Measurements from ENCODE around the gene STOM. TPM values are rescaled to one million over a fixed set of nuclear protein-coding genes. Genes with fewer than 3 reads are reported as not detected.

Gene STOM
- total RNA-seq, 1 experiment from 2014 or later = 33.1 TPM

DNA sequence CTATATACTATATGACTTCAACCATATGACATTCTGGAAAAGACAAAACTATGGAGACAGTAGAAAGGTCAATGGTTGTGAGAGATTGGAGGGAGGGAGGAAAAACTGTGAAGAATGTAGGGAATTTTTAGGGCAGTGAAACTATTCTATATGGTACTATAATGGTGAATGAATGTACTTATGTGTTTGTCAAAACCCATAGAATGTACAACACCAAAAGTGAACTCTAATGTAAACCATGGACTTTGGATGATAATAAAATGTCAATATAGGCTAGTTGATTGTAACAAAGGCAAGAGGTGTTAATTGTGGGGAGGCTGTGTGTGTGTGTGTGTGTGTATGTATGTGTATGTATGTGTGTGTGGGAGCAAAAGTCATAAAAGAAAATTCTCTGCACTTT, 10.8 kb upstream of the STOM start:
- peaks cover 19% of the 10 kb centered on the region for H3K9me3 Mint-ChIP-seq (ENCODE audit: unreplicated experiment)
- no peaks in the 10 kb centered on the region for H3K36me3 ChIP-seq (ENCODE audit: control insufficient read depth, insufficient read depth, low read length)
- peak overlapping the region; percentile 49 for H3K4me3 Mint-ChIP-seq (ENCODE audit: unreplicated experiment)
- H3K27me3 ChIP-seq (replicated peaks; ENCODE audit: control insufficient read depth, insufficient read depth, low read length) = no peaks in the 10 kb centered on the region
- no peaks in the 10 kb centered on the region for H3K36me3 Mint-ChIP-seq (ENCODE audit: insufficient read depth, unreplicated experiment)
- H3K27me3 Mint-ChIP-seq (ENCODE audit: insufficient read depth, unreplicated experiment) = no peaks in the 10 kb centered on the region
- H3K27ac Mint-ChIP-seq (ENCODE audit: unreplicated experiment) = peak overlapping the region; percentile 84
- POLR2A ChIA-PET = no interaction called here
- no peaks in the 10 kb centered on the region; the same call in 1 of the 2 replicates for H3K9me3 ChIP-seq
- TF ChIP-seq, protein P1, sequence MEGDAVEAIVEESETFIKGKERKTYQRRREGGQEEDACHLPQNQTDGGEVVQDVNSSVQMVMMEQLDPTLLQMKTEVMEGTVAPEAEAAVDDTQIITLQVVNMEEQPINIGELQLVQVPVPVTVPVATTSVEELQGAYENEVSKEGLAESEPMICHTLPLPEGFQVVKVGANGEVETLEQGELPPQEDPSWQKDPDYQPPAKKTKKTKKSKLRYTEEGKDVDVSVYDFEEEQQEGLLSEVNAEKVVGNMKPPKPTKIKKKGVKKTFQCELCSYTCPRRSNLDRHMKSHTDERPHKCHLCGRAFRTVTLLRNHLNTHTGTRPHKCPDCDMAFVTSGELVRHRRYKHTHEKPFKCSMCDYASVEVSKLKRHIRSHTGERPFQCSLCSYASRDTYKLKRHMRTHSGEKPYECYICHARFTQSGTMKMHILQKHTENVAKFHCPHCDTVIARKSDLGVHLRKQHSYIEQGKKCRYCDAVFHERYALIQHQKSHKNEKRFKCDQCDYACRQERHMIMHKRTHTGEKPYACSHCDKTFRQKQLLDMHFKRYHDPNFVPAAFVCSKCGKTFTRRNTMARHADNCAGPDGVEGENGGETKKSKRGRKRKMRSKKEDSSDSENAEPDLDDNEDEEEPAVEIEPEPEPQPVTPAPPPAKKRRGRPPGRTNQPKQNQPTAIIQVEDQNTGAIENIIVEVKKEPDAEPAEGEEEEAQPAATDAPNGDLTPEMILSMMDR (IDR thresholded peaks at IDR 0.05; ENCODE audit: insufficient read depth in 1 of 2, low read depth in 1 of 2, low read length in 1 of 2, severe bottlenecking in 1 of 2, unreplicated experiment in 1 of 2) = no peak
- DNase-seq = peak; percentile 36 to 64
- H3K4me1 Mint-ChIP-seq (ENCODE audit: low read depth, unreplicated experiment) = peaks cover 10% of the 10 kb centered on the region
- no peak overlapping the region for H3K4me3 ChIP-seq (ENCODE audit: low read depth, low read length)
- intact Hi-C loops (cut with micrococcal nuclease; ENCODE audit: unreplicated experiment) = no loop called here
- CTCF ChIA-PET = interaction anchor here (1.0 kb wide), 1 partner anchor 63 kb away, joined by 4 read pairs; no protein-coding TSS in a partner anchor
- BruUV-seq (replicated peaks) = no TSS peak
- peaks cover 26% of the 10 kb centered on the region for H3K4me1 ChIP-seq

DNA sequence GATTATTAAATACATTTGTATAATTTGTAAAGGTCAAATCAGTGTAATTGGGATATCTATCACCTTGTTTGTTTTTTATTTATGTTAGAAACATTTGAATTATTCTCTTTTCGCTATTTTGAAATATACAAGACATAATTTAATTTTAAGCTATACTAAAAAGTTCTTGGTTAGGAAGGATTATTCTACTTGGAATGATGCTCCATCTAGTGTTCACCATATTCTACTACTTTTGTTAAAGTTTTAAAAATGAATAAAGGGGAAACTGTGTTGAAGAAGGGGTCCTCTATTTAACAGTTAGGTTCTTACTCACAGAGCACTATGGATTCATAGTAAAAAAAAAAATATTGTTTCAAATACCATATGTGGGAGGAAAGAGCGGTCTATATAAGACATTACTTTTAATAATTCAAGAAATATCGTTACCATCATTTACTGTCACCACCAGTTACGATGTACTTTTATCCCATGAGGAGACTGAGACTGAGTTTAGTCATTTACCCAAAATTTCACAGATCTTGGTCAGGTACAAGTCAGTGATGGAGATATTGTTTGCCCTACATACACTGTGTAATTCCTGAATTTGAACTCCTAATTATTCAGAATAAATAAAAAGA, 6.3 kb upstream of the STOM start:
- DNase-seq = no peak
- POLR2A ChIA-PET = no interaction called here
- no TSS peak for BruUV-seq (replicated peaks)
- Mint-ChIP-seq H3K27ac (ENCODE audit: unreplicated experiment) (no peak overlapping the region), H3K27me3 (ENCODE audit: insufficient read depth, unreplicated experiment) (no peaks in the 10 kb centered on the region), H3K4me3 (ENCODE audit: unreplicated experiment) (no peak overlapping the region), H3K4me1 (ENCODE audit: low read depth, unreplicated experiment) (peaks cover 30% of the 10 kb centered on the region), H3K9me3 (ENCODE audit: unreplicated experiment) (peaks cover 19% of the 10 kb centered on the region), H3K36me3 (ENCODE audit: insufficient read depth, unreplicated experiment) (no peaks in the 10 kb centered on the region)
- TF ChIP-seq, protein P1 (IDR thresholded peaks at IDR 0.05; ENCODE audit: insufficient read depth in 1 of 2, low read depth in 1 of 2, low read length in 1 of 2, severe bottlenecking in 1 of 2, unreplicated experiment in 1 of 2) = peak in 1 of 2 experiments; percentile 28
- Histone ChIP-seq H3K27me3 (replicated peaks; ENCODE audit: control insufficient read depth, insufficient read depth, low read length) (no peaks in the 10 kb centered on the region), H3K4me3 (ENCODE audit: low read depth, low read length) (no peak overlapping the region), H3K4me1 (peaks cover 36% of the 10 kb centered on the region), H3K36me3 (ENCODE audit: control insufficient read depth, insufficient read depth, low read length) (no peaks in the 10 kb centered on the region), H3K9me3 (no peaks in the 10 kb centered on the region; the same call in 1 of the 2 replicates)
- CTCF ChIA-PET = interaction anchor here (0.6 to 1.6 kb wide), 4 partner anchors 23 to 98 kb away, joined by 3 to 9 read pairs (median 6); no protein-coding TSS in a partner anchor
- intact Hi-C loops (cut with micrococcal nuclease; ENCODE audit: unreplicated experiment) = loop anchor here (1.0 to 5.0 kb wide), 3 partner anchors 24 to 164 kb away; no protein-coding TSS in a partner anchor

DNA sequence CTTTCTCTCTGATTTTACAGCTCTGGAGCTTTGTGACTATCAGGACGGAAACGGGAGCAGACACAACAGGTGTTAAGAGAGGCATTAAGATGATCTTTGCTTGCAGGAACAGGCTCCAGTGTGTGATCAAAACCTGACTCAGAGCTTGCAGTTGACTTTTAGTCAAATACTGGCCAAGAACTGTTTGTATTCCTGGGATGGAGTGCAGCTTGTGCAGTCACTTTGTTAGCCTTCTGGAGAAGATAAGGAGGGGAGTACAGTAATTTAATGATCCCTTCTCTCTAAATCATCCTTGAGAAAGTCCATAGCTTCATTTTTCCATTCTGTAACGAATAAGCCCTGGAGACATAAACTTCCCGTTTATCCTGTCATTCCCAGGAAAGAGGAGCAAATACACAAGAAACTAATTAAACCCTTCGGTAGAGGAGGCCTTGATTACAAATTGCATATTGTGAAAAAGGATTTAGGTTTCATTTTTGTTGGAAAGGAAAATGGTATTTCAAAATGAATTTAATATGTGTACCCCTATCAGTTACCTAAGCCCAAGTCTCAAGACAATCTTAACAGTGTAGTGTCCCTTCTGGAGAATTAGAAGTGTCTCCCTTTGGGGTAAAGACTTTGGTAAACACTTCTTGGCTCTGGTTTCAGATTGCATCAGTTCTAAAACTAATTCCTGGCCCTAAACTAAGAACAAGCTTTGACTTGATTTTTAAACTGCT, 3.1 kb upstream of the STOM start:
- Mint-ChIP-seq H3K4me1 (ENCODE audit: low read depth, unreplicated experiment) (peaks cover 23% of the 10 kb centered on the region), H3K27me3 (ENCODE audit: insufficient read depth, unreplicated experiment) (no peaks in the 10 kb centered on the region), H3K36me3 (ENCODE audit: insufficient read depth, unreplicated experiment) (peaks cover 6% of the 10 kb centered on the region), H3K27ac (ENCODE audit: unreplicated experiment) (peak overlapping the region; percentile 86), H3K4me3 (ENCODE audit: unreplicated experiment) (peak overlapping the region; percentile 32), H3K9me3 (ENCODE audit: unreplicated experiment) (peaks cover 20% of the 10 kb centered on the region)
- POLR2A ChIA-PET = no interaction called here
- CTCF ChIA-PET = interaction anchor here (1.3 to 1.5 kb wide), 3 partner anchors 53 to 94 kb away, joined by 4 to 7 read pairs (median 4); no protein-coding TSS in a partner anchor
- intact Hi-C loops (cut with micrococcal nuclease; ENCODE audit: unreplicated experiment) = loop anchor here (1.0 kb wide), 1 partner anchor 39 kb away; no protein-coding TSS in a partner anchor
- DNase-seq = peak; percentile 31 to 59
- H3K4me1 ChIP-seq = peaks cover 46% of the 10 kb centered on the region
- TF ChIP-seq, protein P1 (IDR thresholded peaks at IDR 0.05; ENCODE audit: insufficient read depth in 1 of 2, low read depth in 1 of 2, low read length in 1 of 2, severe bottlenecking in 1 of 2, unreplicated experiment in 1 of 2) = no peak
- BruUV-seq (replicated peaks) = TSS peak; percentile 86
- H3K36me3 ChIP-seq (ENCODE audit: control insufficient read depth, insufficient read depth, low read length) = no peaks in the 10 kb centered on the region
- H3K4me3 ChIP-seq (ENCODE audit: low read depth, low read length) = no peak overlapping the region
- H3K9me3 ChIP-seq = no peaks in the 10 kb centered on the region; the same call in 1 of the 2 replicates
- no peaks in the 10 kb centered on the region for H3K27me3 ChIP-seq (replicated peaks; ENCODE audit: control insufficient read depth, insufficient read depth, low read length)
